Measurements from ENCODE around the gene TMEM101. TPM values are rescaled to one million over a fixed set of nuclear protein-coding genes. Genes with fewer than 3 reads are reported as not detected.

Gene TMEM101
- total and polyA plus RNA-seq, 10 of the 15 experiments (the other 5 are each of a cell fraction or from before 2014, with no cell fraction given) = 18.4 to 72.5 (median 35.9) TPM

Small RNA genes lying within 50 kb of the gene (small RNA-seq; reads per million reads assigned to genes)
- gene RF00012 = not detected

Other genes with a start within 250 kb of the TMEM101 start
Only the 7 nearest of the 16 such genes appear.
- gene MPP2, start 107.4 kb downstream of the TMEM101 start, total RNA-seq (2014; rRNA removed) = 0.11 and 0.16 TPM in 2 replicates
- 0.14 and 0.18 TPM in 2 replicates for gene MPP2, start 107.4 kb downstream of the TMEM101 start, total RNA-seq (2014; rRNA removed; fragmentation: Illumina TruSeq; extraction: Trizol)
- 0.21 and 0.56 TPM in 2 replicates for gene MPP2, start 107.4 kb downstream of the TMEM101 start, total RNA-seq (2021)
- gene MPP2, start 107.4 kb downstream of the TMEM101 start, polyA plus RNA-seq (2011; rRNA removed) = 0.07 and 0.23 TPM in 2 replicates
- gene MPP2, start 107.4 kb downstream of the TMEM101 start, polyA plus RNA-seq (2014; fragmentation: Illumina TruSeq; extraction: Trizol) = 0.22 TPM in 1 of 2 replicates, not detected in the other
- gene MPP2, start 107.4 kb downstream of the TMEM101 start, polyA plus RNA-seq (2014; fragmentation: Nextera tagmentation; extraction: Ambion mirVana) = under 1 TPM in 1 of 2 experiments, not detected in 1; 0.02 TPM
- gene MPP2, start 107.4 kb downstream of the TMEM101 start, polyA plus RNA-seq (2014; rRNA removed) = 0.12 and 0.13 TPM in 2 replicates
- under 1 TPM in 1 of 2 experiments, not detected in 1; 0.11 TPM for gene MPP2, start 107.4 kb downstream of the TMEM101 start, polyA plus RNA-seq (2016; fragmentation: Nextera tagmentation; extraction: Ambion mirVana)
- not detected in 2 replicates for gene PPY, start 72.5 kb downstream of the TMEM101 start, total RNA-seq (2014; rRNA removed)
- not detected in 2 replicates for gene PPY, start 72.5 kb downstream of the TMEM101 start, total RNA-seq (2014; rRNA removed; fragmentation: Illumina TruSeq; extraction: Trizol)
- not detected in 2 replicates for gene PPY, start 72.5 kb downstream of the TMEM101 start, total RNA-seq (2021)
- not detected in 2 replicates for gene PPY, start 72.5 kb downstream of the TMEM101 start, polyA plus RNA-seq (2011; rRNA removed)
- not detected in 2 replicates for gene PPY, start 72.5 kb downstream of the TMEM101 start, polyA plus RNA-seq (2014; fragmentation: Illumina TruSeq; extraction: Trizol)
- not detected for gene PPY, start 72.5 kb downstream of the TMEM101 start, polyA plus RNA-seq (2014; fragmentation: Nextera tagmentation; extraction: Ambion mirVana)
- not detected in 2 replicates for gene PPY, start 72.5 kb downstream of the TMEM101 start, polyA plus RNA-seq (2014; rRNA removed)
- under 1 TPM in 1 of 2 experiments, not detected in 1; 0.91 TPM for gene PPY, start 72.5 kb downstream of the TMEM101 start, polyA plus RNA-seq (2016; fragmentation: Nextera tagmentation; extraction: Ambion mirVana)
- not detected in 2 replicates for gene PYY, start 61.0 kb downstream of the TMEM101 start, total RNA-seq (2014; rRNA removed)
- gene PYY, start 61.0 kb downstream of the TMEM101 start, total RNA-seq (2014; rRNA removed; fragmentation: Illumina TruSeq; extraction: Trizol) = not detected in 2 replicates
- not detected in 2 replicates for gene PYY, start 61.0 kb downstream of the TMEM101 start, total RNA-seq (2021)
- 0.07 TPM in 1 of 2 replicates, not detected in the other for gene PYY, start 61.0 kb downstream of the TMEM101 start, polyA plus RNA-seq (2011; rRNA removed)
- not detected in 2 replicates for gene PYY, start 61.0 kb downstream of the TMEM101 start, polyA plus RNA-seq (2014; fragmentation: Illumina TruSeq; extraction: Trizol)
- not detected for gene PYY, start 61.0 kb downstream of the TMEM101 start, polyA plus RNA-seq (2014; fragmentation: Nextera tagmentation; extraction: Ambion mirVana)
- 0.18 TPM in 1 of 2 replicates, not detected in the other for gene PYY, start 61.0 kb downstream of the TMEM101 start, polyA plus RNA-seq (2014; rRNA removed)
- gene PYY, start 61.0 kb downstream of the TMEM101 start, polyA plus RNA-seq (2016; fragmentation: Nextera tagmentation; extraction: Ambion mirVana) = not detected
- 0.65 and 0.90 TPM in 2 replicates for gene NAGS, start 10.3 kb downstream of the TMEM101 start, total RNA-seq (2014; rRNA removed)
- 0.46 and 0.58 TPM in 2 replicates for gene NAGS, start 10.3 kb downstream of the TMEM101 start, total RNA-seq (2014; rRNA removed; fragmentation: Illumina TruSeq; extraction: Trizol)
- 0.64 TPM in 2 replicates for gene NAGS, start 10.3 kb downstream of the TMEM101 start, total RNA-seq (2021)
- 0.58 and 0.80 TPM in 2 replicates for gene NAGS, start 10.3 kb downstream of the TMEM101 start, polyA plus RNA-seq (2011; rRNA removed)
- 0.53 TPM in 1 of 2 replicates, not detected in the other for gene NAGS, start 10.3 kb downstream of the TMEM101 start, polyA plus RNA-seq (2014; fragmentation: Illumina TruSeq; extraction: Trizol)
- under 1 TPM in 1 of 2 experiments, not detected in 1; 0.11 TPM for gene NAGS, start 10.3 kb downstream of the TMEM101 start, polyA plus RNA-seq (2014; fragmentation: Nextera tagmentation; extraction: Ambion mirVana)
- gene NAGS, start 10.3 kb downstream of the TMEM101 start, polyA plus RNA-seq (2014; rRNA removed) = 0.38 and 0.55 TPM in 2 replicates
- gene NAGS, start 10.3 kb downstream of the TMEM101 start, polyA plus RNA-seq (2016; fragmentation: Nextera tagmentation; extraction: Ambion mirVana) = 1 to 10 TPM in 1 of 2 experiments, under 1 TPM in 1; 0.72 to 1.6 TPM
- 56.3 and 60.9 TPM in 2 replicates for gene LSM12, start 51.7 kb upstream of the TMEM101 start, total RNA-seq (2014; rRNA removed)
- gene LSM12, start 51.7 kb upstream of the TMEM101 start, total RNA-seq (2014; rRNA removed; fragmentation: Illumina TruSeq; extraction: Trizol) = 61.4 and 66.1 TPM in 2 replicates
- gene LSM12, start 51.7 kb upstream of the TMEM101 start, total RNA-seq (2021) = 74.0 and 75.6 TPM in 2 replicates
- 63.5 and 66.5 TPM in 2 replicates for gene LSM12, start 51.7 kb upstream of the TMEM101 start, polyA plus RNA-seq (2011; rRNA removed)
- gene LSM12, start 51.7 kb upstream of the TMEM101 start, polyA plus RNA-seq (2014; fragmentation: Illumina TruSeq; extraction: Trizol) = 87.8 and 94.6 TPM in 2 replicates
- gene LSM12, start 51.7 kb upstream of the TMEM101 start, polyA plus RNA-seq (2014; fragmentation: Nextera tagmentation; extraction: Ambion mirVana) = 100 to 1,000 TPM in 1 of 2 experiments, 10 to 100 TPM in 1; 51.1 to 206 TPM
- gene LSM12, start 51.7 kb upstream of the TMEM101 start, polyA plus RNA-seq (2014; rRNA removed) = 50.6 and 57.3 TPM in 2 replicates
- gene LSM12, start 51.7 kb upstream of the TMEM101 start, polyA plus RNA-seq (2016; fragmentation: Nextera tagmentation; extraction: Ambion mirVana) = 100 to 1,000 TPM; 131 to 132 TPM
- 35.8 and 36.8 TPM in 2 replicates for gene G6PC3, start 55.8 kb upstream of the TMEM101 start, total RNA-seq (2014; rRNA removed)
- gene G6PC3, start 55.8 kb upstream of the TMEM101 start, total RNA-seq (2014; rRNA removed; fragmentation: Illumina TruSeq; extraction: Trizol) = 19.8 and 20.8 TPM in 2 replicates
- gene G6PC3, start 55.8 kb upstream of the TMEM101 start, total RNA-seq (2021) = 49.9 and 51.8 TPM in 2 replicates
- gene G6PC3, start 55.8 kb upstream of the TMEM101 start, polyA plus RNA-seq (2011; rRNA removed) = 13.3 and 24.5 TPM in 2 replicates
- gene G6PC3, start 55.8 kb upstream of the TMEM101 start, polyA plus RNA-seq (2014; fragmentation: Illumina TruSeq; extraction: Trizol) = 20.7 and 49.2 TPM in 2 replicates
- gene G6PC3, start 55.8 kb upstream of the TMEM101 start, polyA plus RNA-seq (2014; fragmentation: Nextera tagmentation; extraction: Ambion mirVana) = 10 to 100 TPM; 13.0 to 18.2 TPM
- 69.1 and 71.7 TPM in 2 replicates for gene G6PC3, start 55.8 kb upstream of the TMEM101 start, polyA plus RNA-seq (2014; rRNA removed)
- 10 to 100 TPM; 81.6 to 93.7 TPM for gene G6PC3, start 55.8 kb upstream of the TMEM101 start, polyA plus RNA-seq (2016; fragmentation: Nextera tagmentation; extraction: Ambion mirVana)
- 47.1 and 58.0 TPM in 2 replicates for gene HDAC5, start 108.7 kb upstream of the TMEM101 start, total RNA-seq (2014; rRNA removed)
- 17.7 and 19.7 TPM in 2 replicates for gene HDAC5, start 108.7 kb upstream of the TMEM101 start, total RNA-seq (2014; rRNA removed; fragmentation: Illumina TruSeq; extraction: Trizol)
- gene HDAC5, start 108.7 kb upstream of the TMEM101 start, total RNA-seq (2021) = 45.1 and 49.4 TPM in 2 replicates
- gene HDAC5, start 108.7 kb upstream of the TMEM101 start, polyA plus RNA-seq (2011; rRNA removed) = 12.4 and 24.7 TPM in 2 replicates
- 6.6 and 19.2 TPM in 2 replicates for gene HDAC5, start 108.7 kb upstream of the TMEM101 start, polyA plus RNA-seq (2014; fragmentation: Illumina TruSeq; extraction: Trizol)
- gene HDAC5, start 108.7 kb upstream of the TMEM101 start, polyA plus RNA-seq (2014; fragmentation: Nextera tagmentation; extraction: Ambion mirVana) = 1 to 10 TPM; 1.1 to 2.0 TPM
- gene HDAC5, start 108.7 kb upstream of the TMEM101 start, polyA plus RNA-seq (2014; rRNA removed) = 38.9 and 39.3 TPM in 2 replicates
- gene HDAC5, start 108.7 kb upstream of the TMEM101 start, polyA plus RNA-seq (2016; fragmentation: Nextera tagmentation; extraction: Ambion mirVana) = 10 to 100 TPM; 30.0 to 34.8 TPM